ENCODE data around the gene ANXA11. TPM values are rescaled to one million over a fixed set of nuclear protein-coding genes. Genes with fewer than 3 reads are reported as not detected.

Gene ANXA11
- total and polyA plus RNA-seq, 2 of the 8 experiments (the other 6 are each of a cell fraction or from before 2014, with no cell fraction given) = 40.5 to 84.9 TPM

- TF ChIP-seq MAX (IDR thresholded peaks at IDR 0.05) (no peak), NANOG (IDR thresholded peaks at IDR 0.05; ENCODE audit: insufficient read depth, low read depth, low read length, poor library complexity, severe bottlenecking) (no peak), EGR1 (IDR thresholded peaks at IDR 0.05; ENCODE audit: borderline replicate concordance, low read depth, low read length) (no peak), SP1 (IDR thresholded peaks at IDR 0.05; ENCODE audit: low read depth, low read length) (no peak), ZNF274 (IDR thresholded peaks at IDR 0.05; ENCODE audit: borderline replicate concordance, extremely low read depth, low read length) (no peak)
These were observed 49.6 kb downstream of the ANXA11 start (continued) for GRCh38 chr10:80155696-80156215.
